Ishikawa (cell line): ENCODE measurements around the gene PRPH.

Experiments
- EP300 ChIP-seq: IDR thresholded peaks from 2 replicates; pipeline ENCODE4 v1.6.1; 2012; ENCODE audit warnings: borderline replicate concordance
- MAX ChIP-seq: IDR thresholded peaks from 2 replicates; pipeline ENCODE4 v1.6.1; 2012
- REST ChIP-seq: IDR thresholded peaks from 2 replicates; pipeline ENCODE4 v1.6.1; 2012; ENCODE audit warnings: low read depth, mild to moderate bottlenecking
- TAF1 ChIP-seq: IDR thresholded peaks from 2 replicates; pipeline ENCODE4 v1.6.1; 2012; ENCODE audit warnings: low read depth, mild to moderate bottlenecking
- TCF12 ChIP-seq: IDR thresholded peaks from 2 replicates; pipeline ENCODE4 v1.6.1; 2012; ENCODE audit warnings: low read depth
- TEAD4 ChIP-seq: IDR thresholded peaks from 2 replicates; pipeline ENCODE4 v1.6.1; 2012
- USF1 ChIP-seq: IDR thresholded peaks from 2 replicates; pipeline ENCODE4 v1.6.1; 2012
- ZBTB7A ChIP-seq: IDR thresholded peaks from 2 replicates; pipeline ENCODE4 v1.6.1; 2012; ENCODE audit warnings: low read depth

- TF ChIP-seq TCF12 (no peak; the same call in 1 of the 2 replicates), MAX (peak; percentile 95), EP300 (no peak), ZBTB7A (peak; percentile 53; the same call in 1 of the 2 replicates), TEAD4 (no peak; the same call in 1 of the 2 replicates), REST (no peak), USF1 (no peak), TAF1 (no peak; the same call in 1 of the 2 replicates)
Measured at GRCh38 chr12:49296836-49297694, 2.1 kb downstream of the PRPH start.
